Neural cell (in vitro differentiated cells): ENCODE measurements around the gene PODNL1. TPM values are rescaled to one million over a fixed set of nuclear protein-coding genes. Genes with fewer than 3 reads are reported as not detected.

Source experiments
- H2AFZ ChIP-seq: fragments of 200-600, 300-800 bp; sonication (generic), shearing (Covaris generic); 2 replicates; pipeline ENCODE4 v1.6.0; 2014; ENCODE audit warnings: low read depth, mild to moderate bottlenecking, antibody characterized with exemption, low read length, moderate library complexity
- H3F3A ChIP-seq: fragments of 200-600 bp; shearing (Covaris generic); 2 replicates; pipeline ENCODE4 v1.6.1; 2016; ENCODE audit warnings: mild to moderate bottlenecking, moderate library complexity, mixed read lengths, antibody characterized with exemption, low read length; ENCODE audit not compliant: insufficient read depth, poor library complexity, severe bottlenecking
- H3K27ac ChIP-seq: fragments of 200-600, 300-800 bp; sonication (generic), shearing (Covaris generic); 2 replicates; pipeline ENCODE4 v1.5.1; 2014; ENCODE audit warnings: mild to moderate bottlenecking, low read length, moderate library complexity
- H3K27me3 ChIP-seq: fragments of 300-800, 200-600 bp; sonication (generic), shearing (Covaris generic); 2 replicates; pipeline ENCODE4 v1.6.0; 2014; ENCODE audit warnings: mild to moderate bottlenecking, low read depth, low read length, moderate library complexity; ENCODE audit not compliant: insufficient read depth
- H3K36me3 ChIP-seq: fragments of 300-800, 200-600 bp; sonication (generic), shearing (Covaris generic); 2 replicates; pipeline ENCODE4 v1.5.1; 2014; ENCODE audit warnings: mild to moderate bottlenecking, antibody characterized with exemption, low read length, moderate library complexity; ENCODE audit not compliant: insufficient read depth
- H3K4me2 ChIP-seq: fragments of 300-800, 200-600 bp; sonication (generic), shearing (Covaris generic); 2 replicates; pipeline ENCODE4 v1.6.0; 2014; ENCODE audit warnings: mild to moderate bottlenecking, low read length
- H3K4me3 ChIP-seq: fragments of 300-800, 200-600 bp; sonication (generic), shearing (Covaris generic); 2 replicates; pipeline ENCODE4 v1.5.1; 2014; ENCODE audit warnings: mild to moderate bottlenecking, low read length, moderate library complexity
- H3K79me2 ChIP-seq: fragments of 200-600 bp; shearing (Covaris generic); replicated peaks from 2 replicates; pipeline ENCODE4 v1.6.0; 2014; ENCODE audit warnings: mild to moderate bottlenecking, low read length, moderate library complexity; ENCODE audit not compliant: insufficient read depth
- H3K9ac ChIP-seq: fragments of 300-800, 200-600 bp; sonication (generic), shearing (Covaris generic); 2 replicates; pipeline ENCODE4 v1.6.1; 2016; ENCODE audit warnings: mild to moderate bottlenecking, low read length, mixed read lengths
- H3K9me2 ChIP-seq: fragments of 200-600 bp; shearing (Covaris generic); 2 replicates; pipeline ENCODE4 v1.6.1; 2016; ENCODE audit warnings: mild to moderate bottlenecking, low read length, mixed read lengths; ENCODE audit not compliant: insufficient read depth
- H3K9me3 ChIP-seq: fragments of 200-600, 300-800 bp; sonication (generic), shearing (Covaris generic); 2 replicates; pipeline ENCODE4 v1.6.1; 2016; ENCODE audit warnings: mild to moderate bottlenecking, mixed run types, low read length, moderate library complexity, mixed read lengths
- H4K20me1 ChIP-seq: fragments of 200-600 bp; shearing (Covaris generic); 2 replicates; pipeline ENCODE4 v1.6.1; 2016; ENCODE audit warnings: mild to moderate bottlenecking, mixed run types; ENCODE audit not compliant: insufficient read depth
- EP300 ChIP-seq: fragments of 450-650 bp; conservative IDR thresholded peaks from 2 replicates; pipeline ENCODE4 v1.6.1; 2014; ENCODE audit warnings: antibody characterized with exemption, mild to moderate bottlenecking, moderate library complexity; ENCODE audit not compliant: poor library complexity, severe bottlenecking
- EZH2 ChIP-seq: fragments of 200-600, 300-800 bp; shearing (Covaris generic), sonication (generic); IDR thresholded peaks from 2 replicates; pipeline ENCODE4 v1.6.1; 2014; ENCODE audit warnings: antibody characterized with exemption, low read length, borderline replicate concordance, mild to moderate bottlenecking; ENCODE audit not compliant: insufficient read depth, poor library complexity, severe bottlenecking
- MXI1 ChIP-seq: fragments of 450-650 bp; conservative IDR thresholded peaks from 2 replicates; pipeline ENCODE4 v1.6.1; 2014; ENCODE audit warnings: antibody characterized with exemption, mild to moderate bottlenecking; ENCODE audit not compliant: poor library complexity, severe bottlenecking
- POLR2AphosphoS5 ChIP-seq: IDR thresholded peaks from 2 replicates; pipeline ENCODE4 v1.6.1; 2012
- RAD21 ChIP-seq: fragments of 450-650 bp; conservative IDR thresholded peaks from 2 replicates; pipeline ENCODE4 v1.6.1; 2014; ENCODE audit warnings: antibody characterized with exemption, mild to moderate bottlenecking, moderate library complexity
- SMC3 ChIP-seq: fragments of 450-650 bp; conservative IDR thresholded peaks from 2 replicates; pipeline ENCODE4 v1.6.1; 2014; ENCODE audit warnings: antibody characterized with exemption, mild to moderate bottlenecking, moderate library complexity; ENCODE audit not compliant: poor library complexity
- TAF1 ChIP-seq: IDR thresholded peaks from 2 replicates; pipeline ENCODE4 v1.6.1; 2012; ENCODE audit warnings: low read depth
- polyA plus RNA-seq: library from polyadenylated mRNA; depleted of rRNA; stranded (reverse); fragments of >200 nt; gene quantifications from 2 replicates; pipeline ENCODE4 v1.2.3, GENCODE V29; 2014
- TF ChIP-seq, protein P1 (sequence below): IDR thresholded peaks from 2 replicates; pipeline ENCODE4 v1.6.1; 2012; ENCODE audit warnings: borderline replicate concordance
- TF ChIP-seq, protein P2 (sequence below): fragments of 450-650 bp; IDR thresholded peaks from 2 replicates; pipeline ENCODE4 v1.5.1; 2014; ENCODE audit warnings: antibody characterized with exemption, mild to moderate bottlenecking, moderate library complexity; ENCODE audit not compliant: poor library complexity, severe bottlenecking

Gene PODNL1
- polyA plus RNA-seq, 1 donor from 2014 or later = not detected

DNA sequence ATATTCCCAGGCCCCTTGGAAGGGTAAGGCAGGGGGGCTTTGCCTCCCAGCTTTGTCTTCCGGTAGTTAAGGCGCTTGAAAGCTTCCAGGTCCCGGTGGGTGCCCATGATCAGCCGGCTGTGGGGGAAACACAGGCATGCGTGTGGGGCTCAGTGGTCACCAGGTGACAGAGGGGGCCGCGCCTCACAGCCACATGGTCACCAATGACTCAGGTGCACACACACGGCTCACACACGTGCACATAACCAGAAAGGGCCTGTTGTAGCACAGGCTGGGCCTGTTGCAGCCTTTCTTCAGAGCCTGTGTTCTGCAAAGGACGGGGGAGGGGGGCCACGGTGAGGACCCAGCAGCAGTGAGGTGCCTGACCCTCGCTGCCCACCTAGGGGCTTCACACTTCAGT, 55.4 kb downstream of the PODNL1 start:
- no peaks in the 10 kb centered on the region for H3K36me3 ChIP-seq
- H3K9ac ChIP-seq = no peak overlapping the region
- H3K27ac ChIP-seq = no peak overlapping the region
- no peaks in the 10 kb centered on the region for H3F3A ChIP-seq
- no peak overlapping the region for H2AFZ ChIP-seq
- H4K20me1 ChIP-seq = no peaks in the 10 kb centered on the region
- H3K79me2 ChIP-seq = no peaks in the 10 kb centered on the region
- no peaks in the 10 kb centered on the region for H3K9me3 ChIP-seq
- H3K4me3 ChIP-seq = no peak overlapping the region
- H3K27me3 ChIP-seq = no peaks in the 10 kb centered on the region
- H3K9me2 ChIP-seq = no peaks in the 10 kb centered on the region
- H3K4me2 ChIP-seq = no peak overlapping the region
- no peak for TF ChIP-seq MXI1
- no peak for TF ChIP-seq EP300

DNA sequence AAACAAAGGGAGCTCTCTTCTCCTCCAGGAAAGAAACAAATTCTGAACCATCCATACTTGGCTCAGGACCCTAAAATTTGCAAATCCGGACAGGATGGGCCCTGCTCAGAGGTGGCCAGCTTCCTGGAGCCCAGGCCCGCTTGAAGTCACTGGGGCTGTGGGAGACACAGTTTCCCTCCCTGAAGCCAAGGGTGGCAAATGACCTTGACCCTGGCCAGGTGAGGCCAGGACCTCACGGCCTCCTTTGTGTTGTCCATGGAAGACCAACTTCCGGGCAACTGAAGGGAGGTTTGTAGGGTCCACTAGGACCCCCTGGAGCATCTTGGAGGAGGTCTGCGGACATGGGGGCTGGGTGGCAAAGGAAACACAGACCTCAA, 55.8 kb downstream of the PODNL1 start:
- Histone ChIP-seq H2AFZ (no peak overlapping the region), H3F3A (no peaks in the 10 kb centered on the region), H3K79me2 (no peaks in the 10 kb centered on the region), H3K4me2 (no peak overlapping the region), H4K20me1 (no peaks in the 10 kb centered on the region), H3K4me3 (no peak overlapping the region), H3K27me3 (no peaks in the 10 kb centered on the region), H3K9me3 (no peaks in the 10 kb centered on the region), H3K27ac (no peak overlapping the region), H3K36me3 (no peaks in the 10 kb centered on the region), H3K9ac (no peak overlapping the region), H3K9me2 (no peaks in the 10 kb centered on the region)
- TF ChIP-seq, protein P1, sequence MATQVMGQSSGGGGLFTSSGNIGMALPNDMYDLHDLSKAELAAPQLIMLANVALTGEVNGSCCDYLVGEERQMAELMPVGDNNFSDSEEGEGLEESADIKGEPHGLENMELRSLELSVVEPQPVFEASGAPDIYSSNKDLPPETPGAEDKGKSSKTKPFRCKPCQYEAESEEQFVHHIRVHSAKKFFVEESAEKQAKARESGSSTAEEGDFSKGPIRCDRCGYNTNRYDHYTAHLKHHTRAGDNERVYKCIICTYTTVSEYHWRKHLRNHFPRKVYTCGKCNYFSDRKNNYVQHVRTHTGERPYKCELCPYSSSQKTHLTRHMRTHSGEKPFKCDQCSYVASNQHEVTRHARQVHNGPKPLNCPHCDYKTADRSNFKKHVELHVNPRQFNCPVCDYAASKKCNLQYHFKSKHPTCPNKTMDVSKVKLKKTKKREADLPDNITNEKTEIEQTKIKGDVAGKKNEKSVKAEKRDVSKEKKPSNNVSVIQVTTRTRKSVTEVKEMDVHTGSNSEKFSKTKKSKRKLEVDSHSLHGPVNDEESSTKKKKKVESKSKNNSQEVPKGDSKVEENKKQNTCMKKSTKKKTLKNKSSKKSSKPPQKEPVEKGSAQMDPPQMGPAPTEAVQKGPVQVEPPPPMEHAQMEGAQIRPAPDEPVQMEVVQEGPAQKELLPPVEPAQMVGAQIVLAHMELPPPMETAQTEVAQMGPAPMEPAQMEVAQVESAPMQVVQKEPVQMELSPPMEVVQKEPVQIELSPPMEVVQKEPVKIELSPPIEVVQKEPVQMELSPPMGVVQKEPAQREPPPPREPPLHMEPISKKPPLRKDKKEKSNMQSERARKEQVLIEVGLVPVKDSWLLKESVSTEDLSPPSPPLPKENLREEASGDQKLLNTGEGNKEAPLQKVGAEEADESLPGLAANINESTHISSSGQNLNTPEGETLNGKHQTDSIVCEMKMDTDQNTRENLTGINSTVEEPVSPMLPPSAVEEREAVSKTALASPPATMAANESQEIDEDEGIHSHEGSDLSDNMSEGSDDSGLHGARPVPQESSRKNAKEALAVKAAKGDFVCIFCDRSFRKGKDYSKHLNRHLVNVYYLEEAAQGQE = no peak
- no peak for TF ChIP-seq EZH2
- TF ChIP-seq SMC3 = no peak
- no peak for TF ChIP-seq POLR2AphosphoS5
- TF ChIP-seq TAF1 = no peak
- TF ChIP-seq RAD21 = no peak
- TF ChIP-seq, protein P2, sequence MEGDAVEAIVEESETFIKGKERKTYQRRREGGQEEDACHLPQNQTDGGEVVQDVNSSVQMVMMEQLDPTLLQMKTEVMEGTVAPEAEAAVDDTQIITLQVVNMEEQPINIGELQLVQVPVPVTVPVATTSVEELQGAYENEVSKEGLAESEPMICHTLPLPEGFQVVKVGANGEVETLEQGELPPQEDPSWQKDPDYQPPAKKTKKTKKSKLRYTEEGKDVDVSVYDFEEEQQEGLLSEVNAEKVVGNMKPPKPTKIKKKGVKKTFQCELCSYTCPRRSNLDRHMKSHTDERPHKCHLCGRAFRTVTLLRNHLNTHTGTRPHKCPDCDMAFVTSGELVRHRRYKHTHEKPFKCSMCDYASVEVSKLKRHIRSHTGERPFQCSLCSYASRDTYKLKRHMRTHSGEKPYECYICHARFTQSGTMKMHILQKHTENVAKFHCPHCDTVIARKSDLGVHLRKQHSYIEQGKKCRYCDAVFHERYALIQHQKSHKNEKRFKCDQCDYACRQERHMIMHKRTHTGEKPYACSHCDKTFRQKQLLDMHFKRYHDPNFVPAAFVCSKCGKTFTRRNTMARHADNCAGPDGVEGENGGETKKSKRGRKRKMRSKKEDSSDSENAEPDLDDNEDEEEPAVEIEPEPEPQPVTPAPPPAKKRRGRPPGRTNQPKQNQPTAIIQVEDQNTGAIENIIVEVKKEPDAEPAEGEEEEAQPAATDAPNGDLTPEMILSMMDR = no peak
- no peak for TF ChIP-seq EP300
